ENCODE data around the gene ARHGAP10.

- TF ChIP-seq, protein P1, sequence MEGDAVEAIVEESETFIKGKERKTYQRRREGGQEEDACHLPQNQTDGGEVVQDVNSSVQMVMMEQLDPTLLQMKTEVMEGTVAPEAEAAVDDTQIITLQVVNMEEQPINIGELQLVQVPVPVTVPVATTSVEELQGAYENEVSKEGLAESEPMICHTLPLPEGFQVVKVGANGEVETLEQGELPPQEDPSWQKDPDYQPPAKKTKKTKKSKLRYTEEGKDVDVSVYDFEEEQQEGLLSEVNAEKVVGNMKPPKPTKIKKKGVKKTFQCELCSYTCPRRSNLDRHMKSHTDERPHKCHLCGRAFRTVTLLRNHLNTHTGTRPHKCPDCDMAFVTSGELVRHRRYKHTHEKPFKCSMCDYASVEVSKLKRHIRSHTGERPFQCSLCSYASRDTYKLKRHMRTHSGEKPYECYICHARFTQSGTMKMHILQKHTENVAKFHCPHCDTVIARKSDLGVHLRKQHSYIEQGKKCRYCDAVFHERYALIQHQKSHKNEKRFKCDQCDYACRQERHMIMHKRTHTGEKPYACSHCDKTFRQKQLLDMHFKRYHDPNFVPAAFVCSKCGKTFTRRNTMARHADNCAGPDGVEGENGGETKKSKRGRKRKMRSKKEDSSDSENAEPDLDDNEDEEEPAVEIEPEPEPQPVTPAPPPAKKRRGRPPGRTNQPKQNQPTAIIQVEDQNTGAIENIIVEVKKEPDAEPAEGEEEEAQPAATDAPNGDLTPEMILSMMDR (IDR thresholded peaks at IDR 0.05), result no peak
- TF ChIP-seq POLR2A (IDR thresholded peaks at IDR 0.05; ENCODE audit: low read depth) (no peak), POLR2AphosphoS5 (IDR thresholded peaks at IDR 0.05) (no peak), EP300 (IDR thresholded peaks at IDR 0.05) (no peak)
These were observed 23.8 kb downstream of the ARHGAP10 start for GRCh38 chr4:147755561-147756295.

Data from esophagus muscularis mucosa (tissue), 4 donors.